Measurements from ENCODE around the gene ERRFI1.

GRCh38 chr1:8003438-8004112 is 22.5 kb downstream of the ERRFI1 start:
- TF ChIP-seq EP300 (IDR thresholded peaks at IDR 0.05) = no peak
- no peak for TF ChIP-seq CTCF (IDR thresholded peaks at IDR 0.05)
- TF ChIP-seq POLR2AphosphoS5 (IDR thresholded peaks at IDR 0.05) = no peak

Measured in esophagus muscularis mucosa (tissue), 4 donors.